Measurements from ENCODE around the gene SEH1L.
"Not testable (repeated sequence)": the region's sequence is repeated elsewhere in the genome, so short reads cannot be mapped to it uniquely, and the experiment has no call there.

SEH1L gene

DNA sequence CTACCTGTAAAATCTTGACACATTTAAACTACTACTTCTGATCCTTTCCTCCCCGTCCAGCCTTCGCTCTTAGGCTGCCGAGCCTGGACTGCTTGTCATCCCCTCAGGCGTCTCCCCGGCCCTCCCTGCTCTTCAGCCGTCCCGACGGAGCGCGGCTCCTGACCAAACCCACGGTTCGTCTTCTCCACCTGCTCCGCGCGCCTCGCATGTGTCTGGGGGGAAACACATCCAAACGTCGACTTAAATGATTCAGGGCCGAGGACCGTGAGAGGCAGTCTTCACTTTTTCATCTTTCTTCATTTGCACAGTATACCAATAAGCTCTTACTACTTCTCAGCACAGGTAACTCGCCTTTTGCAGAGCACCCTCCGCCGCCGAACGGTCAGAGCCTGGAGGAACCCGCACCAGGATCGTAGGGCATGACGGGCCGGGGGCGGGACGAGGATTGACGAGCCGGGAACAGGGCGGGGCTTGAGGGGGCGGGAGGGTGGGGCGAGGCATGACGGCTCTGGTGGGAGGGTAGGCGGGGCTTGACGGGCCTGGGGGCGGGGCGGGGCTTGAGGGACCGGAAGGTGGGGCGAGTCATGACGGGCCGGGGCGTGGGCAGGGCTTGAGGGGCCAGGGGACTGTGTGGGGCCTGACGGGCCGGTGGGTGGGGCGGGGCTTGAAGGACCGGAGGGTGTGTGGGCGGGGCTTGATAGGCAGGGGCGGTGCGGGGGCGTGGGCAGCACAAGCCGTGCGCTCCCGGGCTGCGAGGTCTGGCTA is at the start of gene SEH1L:
Gene SEH1L (plus strand): TSS at position 727 of the 765 bp plus-strand sequence. CDS start 111 bp downstream, outside the sequence.
- DNase-seq: peak; percentile 78

DNA sequence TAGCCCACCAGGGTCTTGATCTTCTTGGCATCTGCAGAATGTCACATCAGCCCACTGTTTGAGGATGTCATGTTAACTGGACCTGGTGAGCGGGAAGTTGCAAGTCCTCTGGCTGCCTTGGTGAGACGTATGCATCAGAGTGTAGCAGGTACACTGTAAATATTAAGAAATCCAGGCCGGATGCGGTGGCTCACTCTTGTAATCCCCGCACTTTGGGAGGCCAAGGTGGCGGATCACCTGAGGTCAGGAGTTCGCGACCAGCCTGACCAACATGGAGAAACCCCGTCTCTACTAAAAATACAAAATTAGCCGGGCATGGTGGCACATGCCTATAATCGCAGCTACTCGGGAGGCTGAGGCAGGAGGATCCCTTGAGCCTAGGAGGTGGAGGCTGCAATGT is 46.6 kb upstream of the SEH1L start:
- not testable (repeated sequence) for DNase-seq

DNA sequence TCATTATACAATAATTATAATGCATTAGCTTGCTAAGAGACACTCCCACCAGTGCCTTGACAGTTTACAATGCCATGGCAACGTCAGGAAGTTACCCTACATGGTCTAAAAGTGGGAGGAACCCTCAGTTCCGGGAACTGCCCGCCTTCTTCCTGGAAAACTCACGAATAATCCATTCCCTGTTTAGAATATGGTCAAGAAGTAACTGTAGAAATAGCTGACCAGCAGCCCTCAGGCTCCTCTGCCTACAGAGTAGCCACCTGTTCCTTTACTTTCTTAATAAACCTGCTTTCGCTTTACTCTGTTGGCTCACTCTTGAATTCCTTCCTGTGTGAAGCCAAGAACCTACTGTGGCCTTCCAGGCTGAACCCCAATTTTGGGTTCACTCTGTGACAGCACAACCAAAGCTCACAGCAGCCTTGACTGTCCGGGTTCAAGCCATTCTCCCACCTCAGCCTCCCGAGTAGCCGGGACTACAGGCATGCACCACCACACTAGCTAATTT is 43.7 kb upstream of the SEH1L start:
- DNase-seq: peak; percentile 22

GRCh38 chr18:12906119-12906518 is 41.7 kb upstream of the SEH1L start:
- DNase-seq: no peak

- no peak for DNase-seq
Measured at GRCh38 chr18:12906773-12907172, 41.0 kb upstream of the SEH1L start.

GRCh38 chr18:12907258-12907925 is 40.4 kb upstream of the SEH1L start:
- no peak for DNase-seq

DNA sequence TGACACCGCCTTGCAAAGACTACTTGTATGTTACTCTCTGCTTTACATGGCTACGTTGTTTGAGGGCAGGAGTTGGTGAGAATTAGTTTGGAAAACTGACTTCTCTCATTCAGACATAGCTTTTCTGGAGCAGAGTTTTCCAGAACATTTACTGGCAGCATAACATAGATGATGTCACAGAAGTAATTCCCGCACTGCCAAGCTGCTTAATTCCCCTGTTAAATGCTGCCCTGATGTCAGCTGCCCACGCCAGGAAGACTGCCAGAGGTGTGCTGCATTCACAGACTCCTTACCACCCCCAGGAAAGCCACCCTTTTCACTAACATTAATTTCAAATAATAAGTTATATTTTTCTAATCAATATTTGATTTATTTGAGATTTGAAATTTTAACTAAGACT is 39.1 kb upstream of the SEH1L start:
- no peak for DNase-seq

DNA sequence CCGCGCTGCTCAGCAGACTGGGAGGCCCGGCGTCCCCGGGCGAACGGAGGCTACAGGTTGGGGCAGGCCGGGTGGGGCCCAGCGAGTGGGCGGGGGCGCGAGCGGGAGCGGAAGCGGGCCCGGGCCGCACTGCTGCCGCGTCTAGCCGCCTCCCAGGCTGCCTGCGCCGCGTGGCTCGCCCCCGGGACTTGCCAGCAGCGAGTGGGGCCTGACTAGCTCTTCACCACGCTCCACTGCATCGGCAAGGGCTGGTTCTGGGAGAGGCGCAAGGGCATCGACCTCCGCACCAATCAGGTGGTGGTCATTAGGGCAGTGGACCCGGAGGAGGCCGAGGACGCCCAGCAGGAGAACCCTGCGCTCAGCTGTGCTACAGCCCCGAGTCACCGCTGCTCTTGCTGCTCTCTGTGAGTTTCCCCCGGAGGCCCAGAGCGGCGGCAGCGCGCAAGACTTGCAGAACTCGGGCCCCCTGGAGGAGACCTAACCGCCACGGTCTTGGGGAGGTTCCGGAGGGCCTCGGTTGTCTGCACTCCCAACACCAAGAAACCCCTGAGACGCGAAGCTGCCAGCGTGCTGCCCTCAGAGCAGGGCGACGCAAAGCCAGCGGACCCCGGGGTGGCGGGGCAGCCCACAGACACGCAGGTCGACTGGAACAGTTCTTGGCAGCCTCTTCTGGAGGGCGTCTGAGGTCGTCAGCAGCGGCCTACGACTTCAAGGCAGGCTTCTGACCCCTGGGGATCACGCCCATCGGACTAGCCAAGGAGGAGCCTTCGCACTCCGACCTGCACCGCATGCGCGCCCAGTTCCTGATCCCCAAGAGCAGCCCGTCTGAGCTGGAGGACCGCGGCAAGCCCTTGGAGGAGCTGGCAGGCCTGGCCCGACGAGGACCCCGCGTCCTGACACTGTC is 36.5 kb upstream of the SEH1L start:
- DNase-seq: no peak

DNA sequence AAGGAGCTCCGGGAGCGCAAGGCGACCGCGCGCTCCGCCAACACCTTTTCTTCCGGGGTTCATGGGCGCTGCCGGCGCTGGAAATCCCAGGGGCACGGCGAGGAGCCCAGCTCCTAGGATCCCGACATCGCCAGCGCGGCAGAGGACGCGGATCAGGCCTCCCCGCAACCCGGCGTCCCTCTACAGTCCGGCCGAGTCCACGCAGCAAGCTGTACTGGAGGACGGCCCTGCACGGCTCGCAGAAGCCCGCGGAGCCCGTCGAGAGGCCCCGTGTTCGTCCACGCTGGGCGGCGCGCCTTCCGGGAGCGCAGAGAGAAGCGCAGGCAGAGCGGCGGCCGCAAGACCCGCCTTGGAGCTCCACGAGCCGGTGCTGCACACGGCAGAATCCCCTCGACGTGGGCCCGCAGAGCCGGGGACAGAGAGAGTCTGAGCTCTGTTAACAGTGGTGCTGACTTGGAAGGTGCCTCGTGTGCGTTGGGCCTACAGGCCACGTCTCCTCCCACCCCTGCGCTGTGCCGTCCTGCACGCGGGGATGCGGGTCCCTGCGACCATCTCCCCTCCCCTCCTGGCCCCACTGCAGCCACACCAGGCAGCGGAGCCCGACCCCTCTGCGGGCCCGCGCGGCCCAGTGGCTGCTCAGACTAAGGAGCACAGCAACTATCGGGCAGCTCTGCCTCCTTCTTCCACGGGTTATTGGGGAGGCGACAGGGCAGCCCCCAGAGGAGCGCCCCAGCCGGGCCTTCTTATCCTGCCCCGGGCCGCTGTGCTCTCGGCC is 35.7 kb upstream of the SEH1L start:
- DNase-seq: no peak

- no peak for DNase-seq
Measured at GRCh38 chr18:12921178-12921577, 26.6 kb upstream of the SEH1L start.

- no peak for DNase-seq
Measured at GRCh38 chr18:12922266-12922665, 25.5 kb upstream of the SEH1L start.

- DNase-seq: no peak
Measured at GRCh38 chr18:12924616-12925015, 23.2 kb upstream of the SEH1L start.

DNA sequence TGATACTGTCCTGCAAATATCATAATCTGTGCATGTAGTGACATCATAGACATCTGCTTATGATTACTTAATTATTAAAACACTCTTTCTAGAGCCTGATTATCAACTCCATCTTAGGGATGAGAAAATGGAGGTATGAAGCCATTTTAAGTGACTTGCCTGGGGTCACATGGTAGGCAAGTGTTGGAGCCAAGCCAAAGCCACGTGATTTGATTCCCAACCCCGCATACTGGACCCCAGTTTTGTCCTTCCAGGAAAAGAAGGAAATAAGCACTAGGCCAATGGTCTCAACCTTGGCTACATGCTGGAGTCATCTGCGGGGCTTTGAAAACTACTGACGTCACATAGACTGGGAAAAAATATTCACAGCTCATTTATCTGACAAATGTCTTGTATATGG is 19.6 kb upstream of the SEH1L start:
- DNase-seq: no peak

DNA sequence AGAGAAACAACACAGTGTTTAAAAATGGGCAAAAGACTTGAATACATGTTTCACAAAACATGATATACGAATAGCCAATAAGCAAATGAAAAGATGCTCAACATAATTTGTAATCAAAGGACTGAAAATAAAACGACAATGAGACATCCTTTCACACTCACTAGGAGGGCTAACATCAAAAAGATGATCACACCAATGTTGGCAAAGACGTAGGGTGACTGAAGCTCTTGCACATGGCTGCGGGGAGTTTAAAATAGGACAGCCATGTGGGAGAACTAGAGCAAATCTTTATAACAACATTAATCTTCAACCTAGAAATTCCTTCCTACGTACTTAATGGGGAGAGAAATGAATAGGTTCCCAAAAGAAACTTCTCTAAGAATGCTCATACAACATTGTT is 19.2 kb upstream of the SEH1L start:
- DNase-seq: no peak

- DNase-seq: no peak
Measured at GRCh38 chr18:12929477-12930083, 18.2 kb upstream of the SEH1L start.

GRCh38 chr18:12930376-12930775 is 17.4 kb upstream of the SEH1L start:
- no peak for DNase-seq

GRCh38 chr18:12930908-12931307 is 16.9 kb upstream of the SEH1L start:
- no peak for DNase-seq

- no peak for DNase-seq
Measured at GRCh38 chr18:12933327-12933726, 14.5 kb upstream of the SEH1L start.

GRCh38 chr18:12934454-12935071 is 13.2 kb upstream of the SEH1L start:
- DNase-seq: peak; percentile 62

DNA sequence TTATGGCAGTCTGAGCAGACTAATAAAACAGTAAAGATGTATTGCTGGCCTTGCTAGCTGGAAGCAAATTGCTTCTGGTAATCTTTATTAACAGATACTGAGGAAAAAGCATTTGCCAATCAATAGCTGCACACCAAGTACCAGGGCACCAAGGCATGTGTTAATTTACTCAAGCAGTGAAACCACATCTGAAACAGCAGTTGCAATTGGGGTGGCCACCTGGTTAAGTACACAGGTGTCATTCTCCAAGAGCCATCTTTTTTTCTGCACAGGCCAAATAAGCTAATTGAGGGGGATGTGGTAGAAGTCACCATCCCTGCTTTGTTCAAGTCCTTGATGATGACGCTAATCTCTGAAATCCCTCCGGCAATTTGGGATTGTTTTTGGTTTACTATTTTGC is 8.6 kb upstream of the SEH1L start:
- no peak for DNase-seq

DNA sequence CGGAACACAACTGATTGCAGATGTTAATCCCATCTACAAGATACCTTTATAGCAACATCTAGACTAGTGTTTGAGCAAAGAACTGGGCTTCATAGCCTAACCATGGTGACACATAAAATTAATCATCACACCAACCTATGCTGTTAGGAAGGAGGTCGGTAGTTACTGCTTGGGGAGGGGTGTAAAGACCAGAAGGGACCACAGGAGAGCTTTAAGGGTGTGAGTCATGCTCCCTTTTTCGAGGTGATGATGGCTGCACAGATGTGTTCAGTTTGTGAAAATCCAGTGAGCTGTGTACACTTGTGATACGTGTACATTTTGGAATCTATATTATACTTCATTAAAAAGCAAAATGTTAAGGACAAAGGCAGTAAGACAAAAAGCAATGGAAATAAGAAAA is 4.6 kb upstream of the SEH1L start:
- no peak for DNase-seq

DNA sequence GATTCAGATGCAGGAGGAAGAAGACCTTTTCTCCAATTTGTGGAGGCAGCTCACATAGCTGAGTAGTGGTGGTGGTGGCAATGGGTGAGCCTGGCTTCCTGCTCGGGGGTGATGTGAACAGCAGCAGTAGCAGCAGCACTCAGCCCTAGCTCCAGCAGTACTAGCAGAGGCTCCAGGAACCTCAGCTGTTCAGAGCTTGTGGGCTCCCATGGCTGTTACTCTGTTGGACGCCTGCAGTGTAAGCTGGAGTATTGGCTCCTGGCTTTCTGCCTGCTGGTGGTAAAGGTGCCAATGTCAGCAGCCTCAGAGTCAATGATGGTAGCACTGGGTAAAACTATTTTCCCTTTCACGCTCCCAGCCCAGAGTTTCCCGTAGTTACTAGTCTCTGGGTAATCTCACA is 3.1 kb upstream of the SEH1L start:
- DNase-seq: no peak

Data from NCI-H226 (cell line).